CD4-positive, alpha-beta T cell treated with Interleukin-6 at 100 ng/mL for 8 hours (primary cell): Measurements from ENCODE around the gene SETD1B.
"Not testable (repeated sequence)": the region's sequence is repeated elsewhere in the genome, so short reads cannot be mapped to it uniquely, and the experiment has no call there.

ENCODE experiments used
- DNase-seq: peaks from one replicate; pipeline ENCODE4 v3.0.0-alpha.2; 2020; ENCODE audit warnings: mixed read lengths, low spot score

The SETD1B gene

GRCh38 chr12:121780429-121780828 is 23.4 kb upstream of the SETD1B start:
- no peak for DNase-seq

GRCh38 chr12:121781484-121781997 is 22.3 kb upstream of the SETD1B start:
- DNase-seq, result no peak

GRCh38 chr12:121781998-121782979 is 21.5 kb upstream of the SETD1B start:
- no peak for DNase-seq

- no peak for DNase-seq
Measured at GRCh38 chr12:121783766-121784165, 20.0 kb upstream of the SETD1B start.

- DNase-seq, result no peak
Measured at GRCh38 chr12:121784460-121784859, 19.3 kb upstream of the SETD1B start.

GRCh38 chr12:121786440-121786825 is 17.4 kb upstream of the SETD1B start:
- DNase-seq, result no peak

- peak; percentile 66 for DNase-seq
Measured at GRCh38 chr12:121787063-121788025, 16.5 kb upstream of the SETD1B start.

GRCh38 chr12:121788176-121788818 is 15.5 kb upstream of the SETD1B start:
- DNase-seq, result no peak

GRCh38 chr12:121789233-121789781 is 14.5 kb upstream of the SETD1B start:
- no peak for DNase-seq

- DNase-seq, result peak; percentile 94
Measured at GRCh38 chr12:121789800-121790728, 13.7 kb upstream of the SETD1B start.

- DNase-seq, result not testable (repeated sequence)
Measured at GRCh38 chr12:121790785-121791184, 13.0 kb upstream of the SETD1B start.

GRCh38 chr12:121791671-121792551 is 11.9 kb upstream of the SETD1B start:
- no peak for DNase-seq

GRCh38 chr12:121792607-121793439 is 11.0 kb upstream of the SETD1B start:
- DNase-seq, result peak; percentile 54

GRCh38 chr12:121793440-121793837 is 10.4 kb upstream of the SETD1B start, which contains the start of gene RHOF:
Gene RHOF (minus strand): TSS chr12:121793688. CDS start chr12:121793633, 55 bp downstream.
- DNase-seq, result peak; percentile 58

- peak; percentile 94 for DNase-seq
Measured at GRCh38 chr12:121793838-121794533, 9.8 kb upstream of the SETD1B start.

- no peak for DNase-seq
Measured at GRCh38 chr12:121794534-121795033, 9.2 kb upstream of the SETD1B start.
